Glomerular endothelial cell (primary cell): ENCODE results near the gene CRADD. TPM values are rescaled to one million over a fixed set of nuclear protein-coding genes. Genes with fewer than 3 reads are reported as not detected.

Source experiments
- DNase-seq: peaks from one replicate; pipeline ENCODE4 v3.0.0-alpha.2; 2011; ENCODE audit warnings: low read depth, low spot score; ENCODE audit errors: extremely low read depth
- total RNA-seq: library from RNA; depleted of rRNA; stranded (reverse); fragments of >200 nt; gene quantifications from 2 replicates; pipeline ENCODE4 v1.2.3, GENCODE V29; 2015

CRADD gene
- total RNA-seq, 1 donor from 2014 or later: 21.1 TPM

DNA sequence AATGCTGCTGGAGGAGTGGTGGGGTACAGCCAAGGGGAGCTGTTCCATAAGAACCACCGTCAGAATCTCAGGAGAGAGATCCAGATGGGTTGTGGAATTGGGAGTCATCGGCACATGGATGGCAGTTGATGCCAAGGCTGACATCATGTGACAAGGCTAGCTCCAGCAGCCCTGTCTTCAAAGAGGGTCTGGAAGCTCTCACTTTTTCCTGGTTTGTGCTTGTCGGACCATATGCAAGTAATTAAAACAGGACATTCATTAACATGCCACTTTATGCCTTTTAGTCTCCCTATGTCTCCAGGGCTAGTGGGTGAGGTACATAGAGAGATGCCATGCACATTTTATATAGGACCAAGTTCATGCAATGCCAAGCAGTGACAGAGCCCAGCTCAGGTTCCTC is 211.8 kb downstream of the CRADD start:
- DNase-seq: no peak

DNA sequence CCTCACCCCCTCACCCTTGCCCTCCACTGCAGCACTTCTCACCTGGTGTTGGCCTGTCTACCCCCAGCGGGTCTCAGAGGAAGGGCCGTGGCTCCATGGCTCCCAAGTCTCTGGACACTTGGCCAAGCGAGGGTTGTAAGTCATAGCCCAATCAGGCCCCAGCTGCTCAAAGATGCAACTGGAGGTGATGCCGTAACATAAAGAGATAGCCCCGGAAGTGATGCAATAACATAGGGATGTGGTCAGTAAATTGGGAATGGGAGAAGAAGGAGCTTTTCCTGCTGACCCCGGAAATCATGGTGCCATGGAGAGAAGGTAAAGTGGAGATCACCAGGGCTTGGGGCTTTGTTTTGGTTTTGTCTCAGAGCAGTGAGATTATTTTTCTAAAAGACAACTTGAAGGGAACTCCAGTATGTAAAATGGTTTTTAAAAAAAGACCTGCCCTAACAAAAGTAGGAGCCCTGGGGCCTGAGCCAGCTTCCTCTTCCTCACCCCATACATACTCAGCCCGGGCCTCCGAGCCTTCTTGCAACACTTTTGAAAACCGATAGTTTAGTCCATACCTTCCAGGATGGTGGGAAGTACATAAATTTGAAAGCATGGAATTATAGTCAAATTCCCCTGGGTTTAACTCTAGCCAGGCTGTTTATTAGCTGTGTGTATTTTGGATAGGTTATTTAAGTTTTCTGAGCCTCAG is 212.5 kb downstream of the CRADD start:
- no peak for DNase-seq

DNA sequence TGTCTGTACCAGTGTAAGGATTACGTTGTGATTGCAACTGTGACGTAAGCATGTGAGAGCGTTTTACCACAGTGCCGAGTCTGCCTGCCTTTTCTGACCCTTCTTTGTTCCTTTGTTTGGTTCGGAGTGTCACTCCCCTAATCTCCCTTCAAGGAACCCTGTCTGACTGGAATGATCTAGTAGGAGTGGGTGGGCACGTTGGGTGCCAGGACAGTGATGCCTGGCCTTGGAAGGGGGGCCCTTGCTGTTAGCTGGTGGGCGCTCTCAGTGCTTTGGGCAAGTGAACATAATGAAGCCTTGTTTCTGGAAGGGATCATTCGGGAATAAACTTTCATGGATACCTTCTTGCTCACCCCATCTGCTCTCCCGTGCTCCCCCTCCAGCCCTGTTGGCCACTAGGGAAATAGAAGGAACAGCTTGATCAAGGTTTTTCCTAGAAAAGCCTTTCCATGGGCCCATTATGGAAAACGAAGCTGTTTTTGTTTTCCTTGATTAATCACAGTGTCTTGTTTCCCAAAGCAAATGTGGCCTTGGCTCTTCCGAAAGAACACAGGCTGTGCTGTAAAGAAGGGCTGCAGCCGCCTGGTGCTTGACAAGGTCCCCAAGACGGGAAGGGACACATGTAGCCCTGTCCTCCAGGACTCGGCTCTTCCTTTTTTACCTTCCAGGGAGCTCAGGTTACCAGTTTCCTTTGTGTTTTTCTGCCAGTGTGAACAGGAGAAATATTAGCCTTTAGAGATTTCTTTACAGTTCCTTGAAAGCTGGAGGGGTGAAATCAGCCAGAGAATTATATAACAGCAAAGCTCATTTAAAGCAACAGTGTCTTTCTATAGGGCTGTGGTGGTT is 215.5 kb downstream of the CRADD start:
- no peak for DNase-seq

DNA sequence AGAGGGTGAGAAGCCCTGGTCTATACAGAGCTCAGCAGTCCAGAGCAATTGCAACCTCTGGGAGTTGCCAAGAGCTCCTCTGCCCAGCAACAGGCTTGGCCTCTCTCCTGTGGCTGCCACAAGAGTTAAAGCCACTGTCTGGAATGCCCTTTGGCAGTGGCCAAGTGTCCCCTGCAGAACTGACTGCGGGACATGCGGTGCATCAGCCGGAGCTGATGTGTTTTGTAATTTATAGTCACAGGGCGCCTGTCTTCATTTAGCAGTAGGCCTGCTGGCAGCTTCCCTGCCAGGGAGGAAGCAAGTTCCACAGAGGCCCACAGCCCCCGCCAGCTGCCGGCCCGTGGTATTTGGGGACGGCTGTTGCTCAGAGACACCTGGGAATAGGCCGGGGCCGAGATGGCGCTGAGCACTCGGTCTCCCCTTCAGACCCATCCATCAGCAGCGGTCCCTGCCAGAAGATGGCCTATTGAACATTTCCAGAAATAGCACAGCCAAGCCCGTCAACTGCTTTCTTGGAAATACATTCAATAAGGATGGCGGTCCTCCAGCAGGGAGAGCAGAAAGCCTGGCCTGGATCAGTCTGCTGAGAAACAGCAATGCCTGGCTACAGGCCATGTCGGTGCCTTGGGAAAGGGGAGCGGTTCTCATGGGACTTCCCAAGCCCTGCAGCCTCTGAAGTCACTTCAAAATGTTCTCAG is 217.4 kb downstream of the CRADD start:
- no peak for DNase-seq

DNA sequence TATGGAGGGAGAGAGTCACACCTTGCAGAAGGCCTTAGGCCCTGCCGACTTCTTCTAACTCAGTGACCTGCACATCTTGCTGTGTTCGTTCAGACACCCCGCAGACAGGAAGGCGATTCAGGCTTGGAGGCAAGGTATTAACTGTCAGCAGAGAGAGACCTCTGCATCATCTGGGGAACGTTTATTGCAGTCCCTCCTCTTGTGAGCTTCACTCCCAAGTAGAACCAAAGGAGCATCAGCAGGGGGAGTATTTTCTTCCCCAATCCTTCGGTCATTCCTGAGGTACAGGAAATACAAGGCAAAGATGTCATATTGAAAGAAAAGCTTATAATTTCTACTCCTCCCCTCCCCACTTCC is 217.9 kb downstream of the CRADD start:
- DNase-seq: no peak

DNA sequence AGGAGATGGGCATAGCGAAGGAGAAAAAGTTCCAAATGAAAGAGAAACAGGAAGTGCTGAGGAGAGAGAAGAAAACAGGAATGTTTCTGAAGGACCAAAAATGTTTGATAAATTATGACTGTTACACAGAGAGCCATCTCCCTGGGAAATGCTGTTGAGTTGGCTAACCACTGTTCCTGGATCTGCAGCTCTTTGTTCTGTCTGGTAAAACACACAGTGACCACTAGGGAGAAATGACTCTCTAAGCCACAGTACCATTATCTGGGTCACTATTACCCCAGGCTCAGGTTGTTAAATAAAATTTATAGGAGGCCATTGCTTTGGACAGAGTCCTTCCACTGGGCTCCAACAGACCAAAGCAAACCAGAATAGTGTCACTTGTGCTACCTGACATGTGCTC is 219.3 kb downstream of the CRADD start:
- no peak for DNase-seq

DNA sequence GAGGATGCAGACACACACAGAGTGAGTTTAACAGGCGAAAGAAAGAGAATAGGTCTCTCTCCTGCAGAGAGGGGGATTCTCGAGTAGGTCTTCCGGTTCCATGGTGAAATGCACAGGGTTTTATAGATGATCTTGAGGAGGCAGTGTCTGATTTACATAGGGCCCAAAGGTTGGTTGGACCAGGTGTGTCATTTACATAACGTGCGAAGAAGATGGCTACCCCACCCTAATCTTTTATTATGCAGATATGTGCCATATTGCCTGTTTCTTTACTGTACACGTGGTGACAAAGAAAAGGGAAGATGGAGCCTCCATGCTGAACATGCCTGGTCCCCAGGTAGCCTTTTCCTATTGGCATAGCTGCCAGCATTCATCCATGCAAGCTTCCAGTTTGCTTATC is 219.8 kb downstream of the CRADD start:
- no peak for DNase-seq

DNA sequence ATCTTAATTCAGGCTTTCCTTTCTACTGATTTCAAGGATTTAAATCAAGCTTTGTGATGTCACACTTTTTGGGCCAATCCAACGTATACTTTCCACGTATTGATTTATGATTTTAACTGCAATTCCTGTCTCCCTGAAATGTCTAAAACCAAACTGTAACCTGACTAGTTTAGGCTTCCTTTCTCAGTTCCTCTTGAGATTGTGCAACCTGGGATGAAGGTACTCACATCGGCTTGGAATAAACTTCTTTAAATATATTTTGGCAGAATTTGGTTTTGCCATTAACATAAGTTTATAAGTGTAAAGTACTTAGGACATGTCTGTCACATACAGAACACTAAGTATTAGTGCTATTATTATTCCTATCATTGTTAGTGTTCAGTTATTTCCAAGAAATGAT is 224.6 kb downstream of the CRADD start:
- DNase-seq: no peak

DNA sequence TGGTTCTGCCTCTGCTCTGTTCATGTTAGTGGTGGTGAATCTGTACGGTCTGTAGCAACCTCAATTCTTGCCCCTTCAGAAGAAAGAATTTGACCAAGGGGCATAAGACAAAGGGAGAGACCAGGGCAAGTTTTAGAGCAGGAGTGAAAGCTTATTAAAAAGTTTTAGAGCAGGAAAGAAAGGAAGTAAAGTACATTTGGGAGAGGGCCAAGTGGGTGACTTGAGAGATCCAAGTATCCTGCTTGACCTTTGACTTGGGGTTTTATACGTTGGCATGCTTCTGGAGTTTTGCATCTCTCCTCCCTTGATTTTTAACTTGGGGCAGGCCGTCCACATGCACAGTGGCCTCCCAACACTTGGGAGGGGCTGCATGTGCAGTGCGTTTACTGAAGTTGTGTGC is 225.0 kb downstream of the CRADD start:
- DNase-seq: no peak

DNA sequence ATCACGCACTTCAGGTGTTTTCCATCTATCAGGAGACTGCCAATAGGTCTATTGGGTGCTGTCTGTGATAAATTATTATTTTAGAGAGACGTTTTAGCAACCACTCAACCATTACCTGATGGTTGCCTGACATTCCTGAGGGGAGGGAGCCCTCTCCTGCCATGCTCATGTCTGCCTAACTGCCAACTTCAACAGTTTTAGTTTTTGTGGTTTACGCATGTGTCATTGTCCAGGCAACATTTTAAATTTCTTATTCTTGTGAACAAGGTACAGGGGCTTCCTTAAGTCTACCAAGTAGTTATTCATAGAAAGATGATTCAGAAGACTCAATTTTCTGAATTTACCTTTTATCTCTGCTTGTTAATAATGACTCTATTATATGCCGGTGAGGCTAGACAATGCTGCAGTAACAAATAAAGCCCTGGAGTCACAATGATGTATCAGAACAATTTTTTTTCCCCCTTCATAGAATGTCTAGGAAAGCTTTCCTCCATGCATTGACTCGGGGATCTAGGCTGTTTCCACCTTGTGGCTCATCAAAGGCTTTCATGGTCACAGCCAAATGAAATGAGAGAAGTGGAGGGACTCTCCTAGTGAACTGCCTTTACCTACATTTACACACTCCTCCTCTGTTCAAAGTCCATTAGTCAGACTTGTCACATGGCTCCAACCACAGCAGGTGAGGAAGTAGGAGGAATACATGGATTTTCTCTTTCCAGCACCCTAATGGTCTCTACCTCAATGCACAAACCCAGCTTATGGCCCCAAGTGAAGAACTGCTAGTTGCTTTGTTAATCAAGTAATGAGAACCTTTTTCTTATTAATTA is 225.8 kb downstream of the CRADD start:
- no peak for DNase-seq

DNA sequence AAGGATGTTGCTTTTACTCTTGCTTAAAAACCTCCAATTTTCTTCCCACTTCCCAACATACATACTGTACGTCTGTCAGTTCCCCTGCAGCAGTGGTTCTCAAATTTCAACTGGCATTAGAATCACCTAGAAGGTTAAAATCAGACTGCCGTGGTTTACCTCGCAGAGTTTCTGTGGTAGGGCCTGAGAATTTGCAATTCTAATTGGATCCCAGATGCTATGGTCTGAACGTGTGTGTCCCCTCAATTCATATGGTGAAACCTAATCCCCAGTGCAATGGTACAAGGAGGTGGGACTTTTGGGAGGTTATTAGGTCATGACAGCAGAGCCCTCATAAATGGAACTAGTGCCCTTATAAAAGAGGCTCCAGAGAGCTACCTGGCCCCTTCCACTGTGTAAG is 226.9 kb downstream of the CRADD start:
- DNase-seq: no peak

DNA sequence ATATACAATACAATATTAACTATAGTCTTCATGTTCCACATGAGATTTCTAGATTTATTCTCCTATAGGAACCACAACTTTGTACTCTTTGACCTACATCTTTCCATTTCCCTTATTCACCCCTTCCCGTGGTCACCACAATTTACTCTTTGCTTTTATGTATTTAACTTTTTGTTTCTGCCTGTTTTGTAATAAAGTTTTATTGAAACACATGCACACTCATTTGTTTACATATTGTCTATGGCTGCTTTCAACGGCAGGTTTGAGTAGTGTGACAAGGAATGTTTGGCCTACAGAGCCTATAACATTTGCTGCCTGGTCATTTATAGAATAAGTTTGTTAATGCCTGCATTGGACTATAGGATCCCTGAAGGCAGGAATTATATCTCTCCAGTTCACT is 231.1 kb downstream of the CRADD start:
- DNase-seq: no peak

DNA sequence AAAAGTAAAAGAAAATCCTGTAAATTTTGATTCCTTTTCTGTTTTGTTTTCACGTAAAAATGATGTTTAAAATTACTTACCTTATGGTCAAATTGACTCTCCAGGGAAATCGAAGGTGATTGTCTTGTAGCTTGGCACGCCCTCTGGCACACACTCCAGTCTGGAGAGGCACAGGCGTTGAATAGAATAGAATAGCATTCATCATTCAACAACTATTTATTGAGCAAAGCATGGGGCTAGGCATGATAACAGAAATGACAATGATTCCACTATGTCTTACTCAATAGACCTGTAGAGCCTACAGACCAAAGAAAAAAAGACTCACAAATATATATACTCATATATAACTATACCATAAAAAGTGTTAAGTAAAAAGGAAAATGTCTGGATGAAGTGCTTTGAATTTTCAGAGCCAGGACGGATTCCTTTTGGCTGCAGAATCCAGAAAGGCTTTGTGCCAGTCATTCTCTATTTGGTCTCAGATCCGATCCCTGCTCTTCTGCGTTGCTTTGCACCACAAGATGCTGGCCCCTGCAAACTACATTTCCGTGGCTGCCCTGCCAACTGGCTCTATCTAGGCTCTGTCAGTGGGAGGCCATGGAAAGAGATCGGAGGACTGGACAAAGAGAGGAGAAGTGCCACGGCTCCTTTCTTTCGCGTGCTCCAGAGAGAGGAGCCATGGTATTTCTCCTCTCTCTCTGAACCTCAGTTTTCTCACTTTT is 231.8 kb downstream of the CRADD start:
- DNase-seq: no peak

DNA sequence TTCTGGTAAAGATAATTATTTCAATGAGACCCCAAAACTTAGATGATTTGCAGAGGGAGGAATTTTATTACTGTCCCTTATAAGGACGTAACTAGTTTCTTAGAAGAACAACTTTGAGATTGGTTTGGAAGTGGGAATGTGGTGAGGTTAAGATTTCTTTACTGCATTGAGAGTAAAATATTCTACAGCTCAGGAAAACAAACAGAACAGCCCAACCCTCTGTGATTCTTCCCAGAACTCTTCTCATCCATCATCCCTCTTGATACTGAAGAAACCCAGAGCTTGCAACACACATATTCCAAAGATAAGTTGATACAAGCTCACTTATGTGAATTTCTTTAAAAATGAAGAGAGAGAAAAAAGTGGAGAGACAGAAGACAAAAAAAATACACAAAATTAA is 234.2 kb downstream of the CRADD start:
- no peak for DNase-seq

DNA sequence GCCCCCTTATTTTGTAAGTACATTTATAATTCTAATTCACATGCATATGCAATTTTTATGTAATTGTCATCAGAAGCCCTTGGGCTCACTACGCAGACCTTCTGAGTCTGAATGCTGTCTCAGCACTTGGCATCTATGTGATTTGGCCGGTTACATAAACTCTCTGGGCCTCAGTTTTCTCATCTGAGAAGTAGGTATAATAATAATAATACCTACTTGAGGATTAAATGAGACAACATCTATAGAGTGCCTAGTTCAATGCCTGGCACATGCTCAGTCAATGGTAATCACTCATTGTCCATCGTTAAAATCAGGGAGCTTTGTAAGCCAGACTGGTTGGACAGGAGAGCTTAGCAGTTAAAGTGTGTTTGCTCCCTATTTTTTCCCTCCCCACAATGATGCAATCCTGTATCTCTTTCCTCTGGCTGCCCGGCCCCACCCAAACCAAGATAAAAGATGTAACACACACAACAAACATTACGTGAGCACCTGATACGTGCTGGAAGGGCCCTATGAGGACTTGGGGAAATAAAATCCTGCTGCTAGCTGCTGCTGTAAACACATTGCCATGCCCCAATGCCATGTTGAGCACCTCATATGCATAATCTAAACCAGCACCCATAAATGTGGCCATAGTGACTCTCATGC is 235.0 kb downstream of the CRADD start:
- DNase-seq: no peak

DNA sequence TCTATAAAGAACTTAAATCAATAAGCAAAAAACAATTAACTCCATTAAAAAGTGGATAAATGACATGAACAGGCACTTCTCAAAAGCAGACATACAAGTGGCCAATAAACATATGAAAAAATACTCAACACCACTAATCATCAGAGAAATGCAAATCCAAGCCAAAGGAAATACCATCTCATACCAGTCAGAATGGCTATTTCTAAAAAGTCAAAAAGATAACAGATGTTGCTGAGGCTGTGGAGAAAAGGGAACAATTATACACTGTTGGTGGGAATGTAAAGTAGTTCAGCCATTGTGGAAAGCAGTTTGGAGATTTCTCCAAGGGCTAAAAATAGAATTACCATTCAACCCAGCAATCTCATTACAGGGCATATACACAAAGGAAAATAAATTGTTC is 236.7 kb downstream of the CRADD start:
- DNase-seq: no peak

DNA sequence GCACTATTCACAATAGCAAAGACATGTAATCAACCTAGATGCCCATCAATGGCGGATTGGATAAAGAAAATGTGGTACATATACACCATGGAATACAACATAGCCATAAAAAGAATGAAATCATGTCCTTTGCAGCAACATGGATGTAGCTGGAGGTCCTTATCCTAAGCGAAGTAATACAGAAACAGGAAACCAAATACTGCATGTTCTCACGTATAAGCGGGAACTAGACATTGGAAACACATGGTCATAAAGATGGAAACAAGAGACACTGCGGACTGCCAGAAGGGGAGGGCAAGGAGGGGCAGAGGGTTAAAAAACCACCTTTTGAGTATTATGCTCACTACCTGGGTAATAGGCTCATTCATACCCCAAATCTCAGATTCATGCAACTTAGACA is 237.1 kb downstream of the CRADD start:
- DNase-seq: no peak

DNA sequence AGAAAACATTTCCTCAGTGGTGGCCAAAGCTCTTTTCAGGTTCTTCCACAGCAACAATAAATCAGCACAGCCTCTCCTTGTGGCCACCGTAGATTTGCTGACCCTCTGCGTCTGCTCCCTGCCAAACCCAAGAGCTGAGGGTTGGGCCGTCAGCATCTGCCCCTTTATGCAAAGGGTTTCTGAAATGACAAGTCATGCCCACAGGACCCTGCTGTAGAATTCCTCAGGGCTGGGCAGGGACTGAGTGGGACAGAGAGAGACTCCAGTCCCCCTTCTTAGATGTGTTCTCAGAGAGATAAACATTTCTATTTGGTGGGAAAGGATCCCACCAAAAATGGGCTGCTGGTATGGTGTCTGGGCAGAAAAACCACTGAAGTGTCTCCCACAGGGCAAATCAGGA is 238.2 kb downstream of the CRADD start:
- DNase-seq: no peak

DNA sequence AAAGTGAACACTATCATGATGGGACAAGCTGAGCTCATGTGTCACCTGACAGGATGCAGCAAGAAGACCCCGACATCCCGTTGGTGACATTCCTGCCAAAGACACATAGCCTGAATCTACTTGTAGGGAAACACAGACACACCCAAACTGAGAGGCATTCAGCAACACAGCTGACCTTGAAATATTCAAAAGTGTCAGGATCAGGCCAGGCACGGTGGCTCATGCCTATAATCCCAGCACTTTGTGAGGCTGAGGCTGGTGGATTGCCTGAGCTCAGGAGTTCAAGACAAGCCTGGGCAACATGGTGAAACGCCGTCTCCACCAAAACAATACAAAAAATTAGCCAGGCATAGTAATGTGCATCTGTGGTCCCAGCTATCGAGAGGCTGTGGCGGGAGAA is 239.2 kb downstream of the CRADD start:
- no peak for DNase-seq

DNA sequence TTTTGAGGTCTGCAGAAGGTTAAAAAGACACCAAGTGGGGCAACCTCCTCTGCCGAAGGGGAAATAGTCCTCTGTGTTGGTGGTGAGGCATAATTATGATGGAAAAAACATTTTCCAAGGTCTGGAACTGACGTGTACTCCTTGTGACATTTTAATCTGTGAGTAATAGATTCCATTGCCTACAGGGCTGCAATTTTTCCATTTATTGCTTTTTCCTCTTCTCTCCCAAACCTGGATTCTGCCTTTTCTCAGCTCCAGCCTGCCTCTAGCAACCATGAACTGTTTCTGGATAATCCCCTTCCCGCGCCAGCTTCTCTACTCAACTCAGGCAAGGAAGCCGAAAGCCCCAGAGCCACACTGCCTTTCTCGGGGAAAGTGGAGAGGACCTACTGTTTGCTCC is 241.1 kb downstream of the CRADD start:
- DNase-seq: no peak
